SU-DHL-6 (cell line): ENCODE data around the gene MTCH1.
"Not testable (repeated sequence)": the region's sequence is repeated elsewhere in the genome, so short reads cannot be mapped to it uniquely, and the experiment has no call there.

Source experiments
- H2AFZ ChIP-seq: fragments of 200-600 bp; sonication (generic); 2 replicates; pipeline ENCODE4 v1.6.1; 2014; ENCODE audit warnings: low read depth, mild to moderate bottlenecking, moderate library complexity, mixed read lengths, antibody characterized with exemption, low read length; ENCODE audit not compliant: severe bottlenecking
- H3F3A ChIP-seq: fragments of 200-600 bp; shearing (Covaris generic); 2 replicates; pipeline ENCODE4 v1.6.0; 2016; ENCODE audit warnings: antibody characterized with exemption, mild to moderate bottlenecking; ENCODE audit not compliant: insufficient read depth
- H3K27ac ChIP-seq: fragments of 200-600 bp; sonication (generic); 2 replicates; pipeline ENCODE4 v1.5.1; 2016; ENCODE audit warnings: low read depth, mild to moderate bottlenecking, low read length, moderate library complexity, mixed read lengths
- H3K27me3 ChIP-seq: fragments of 200-600 bp; sonication (generic), shearing (Covaris generic); 2 replicates; pipeline ENCODE4 v1.6.0; 2014; ENCODE audit warnings: mild to moderate bottlenecking, low read length
- H3K36me3 ChIP-seq: fragments of 200-600 bp; sonication (generic); 2 replicates; pipeline ENCODE4 v1.6.1; 2014; ENCODE audit warnings: mild to moderate bottlenecking, low read length, mixed read lengths
- H3K4me2 ChIP-seq: fragments of 300-600, 200-600 bp; shearing (Covaris generic), sonication (generic); 2 replicates; pipeline ENCODE4 v1.6.0; 2014; ENCODE audit warnings: low read length, low read depth, mild to moderate bottlenecking; ENCODE audit not compliant: poor library complexity, severe bottlenecking
- H3K4me3 ChIP-seq: fragments of 200-600 bp; sonication (generic); 2 replicates; pipeline ENCODE4 v1.5.1; 2014; ENCODE audit warnings: antibody characterized with exemption, low read length, mild to moderate bottlenecking, mixed read lengths; ENCODE audit not compliant: insufficient read depth, poor library complexity, severe bottlenecking
- H3K79me2 ChIP-seq: fragments of 200-600 bp; sonication (generic); 2 replicates; pipeline ENCODE4 v1.6.1; 2014; ENCODE audit warnings: mild to moderate bottlenecking, low read length, moderate library complexity; ENCODE audit not compliant: insufficient read depth
- H3K9ac ChIP-seq: fragments of 200-600 bp; sonication (generic); 2 replicates; pipeline ENCODE4 v1.7.0; 2014; ENCODE audit warnings: mild to moderate bottlenecking, low read length
- H3K9me2 ChIP-seq: fragments of 200-600 bp; sonication (generic); replicated peaks from 2 replicates; pipeline ENCODE4 v1.6.1; 2014; ENCODE audit warnings: low read length; ENCODE audit not compliant: insufficient read depth
- H3K9me3 ChIP-seq: fragments of 200-600 bp; sonication (generic); 2 replicates; pipeline ENCODE4 v1.6.1; 2014; ENCODE audit warnings: low read length, mixed read lengths; ENCODE audit not compliant: insufficient read depth
- H4K20me1 ChIP-seq: fragments of 200-600 bp; sonication (generic); 2 replicates; pipeline ENCODE4 v1.6.1; 2014; ENCODE audit warnings: low read depth, mild to moderate bottlenecking, antibody characterized with exemption, low read length, moderate library complexity, mixed read lengths
- CTCF ChIP-seq: fragments of 200-600 bp; sonication (generic); IDR thresholded peaks from one replicate; pipeline ENCODE4 v1.5.1; 2017; ENCODE audit warnings: antibody characterized with exemption, mild to moderate bottlenecking, low read length, moderate library complexity; ENCODE audit not compliant: insufficient read depth, poor library complexity, severe bottlenecking
- EZH2phosphoT487 ChIP-seq: fragments of 200-600 bp; sonication (generic), shearing (Covaris generic); conservative IDR thresholded peaks from 2 replicates; pipeline ENCODE4 v1.6.1; 2018; ENCODE audit warnings: mild to moderate bottlenecking, antibody characterized with exemption, low read length, moderate library complexity, mixed read lengths

Gene MTCH1

GRCh38 chr6:36944650-36945049 lies 41.3 kb downstream of the MTCH1 start:
- Histone ChIP-seq H3K36me3 (no peaks in the 10 kb centered on the region), H3K9ac (no peak overlapping the region), H3K27ac (peak overlapping the region; percentile 75), H3K4me2 (peak overlapping the region; percentile 32), H3F3A (peaks cover 27% of the 10 kb centered on the region), H3K27me3 (no peaks in the 10 kb centered on the region), H3K9me3 (no peaks in the 10 kb centered on the region), H3K9me2 (no peaks in the 10 kb centered on the region), H4K20me1 (no peaks in the 10 kb centered on the region), H3K4me3 (no peak overlapping the region), H3K79me2 (no peaks in the 10 kb centered on the region), H2AFZ (no peak overlapping the region)
- no peak for TF ChIP-seq EZH2phosphoT487
- no peak for TF ChIP-seq CTCF

GRCh38 chr6:36942329-36942728 lies 43.7 kb downstream of the MTCH1 start:
- H3K9me2 ChIP-seq, H3K27me3 ChIP-seq, H2AFZ ChIP-seq, H3K9ac ChIP-seq, H3K9me3 ChIP-seq, H3K36me3 ChIP-seq, H3K4me2 ChIP-seq, H3K4me3 ChIP-seq, H3K27ac ChIP-seq, H3K79me2 ChIP-seq, H4K20me1 ChIP-seq: not testable (repeated sequence)
- H3F3A ChIP-seq = peaks cover 27% of the 10 kb centered on the region

DNA sequence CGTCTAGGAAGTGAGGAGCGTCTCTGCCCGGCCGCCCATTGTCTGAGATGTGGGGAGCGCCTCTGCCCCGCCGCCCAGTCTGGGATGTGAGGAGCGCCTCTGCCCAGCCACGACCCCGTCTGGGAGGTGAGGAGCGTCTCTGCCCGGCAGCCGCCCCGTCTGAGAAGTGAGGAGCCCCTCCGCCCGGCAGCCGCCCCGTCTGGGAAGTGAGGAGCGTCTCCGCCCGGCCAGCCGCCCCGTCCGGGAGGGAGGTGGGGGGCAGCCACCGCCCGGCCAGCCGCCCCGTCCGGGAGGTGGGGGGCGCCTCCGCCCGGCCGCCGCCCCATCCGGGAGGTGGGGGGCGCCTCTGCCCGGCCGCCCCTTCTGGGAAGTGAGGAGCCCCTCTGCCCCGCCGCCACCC lies 44.4 kb downstream of the MTCH1 start:
- H3K9me3 ChIP-seq, H3K4me2 ChIP-seq, H2AFZ ChIP-seq, H3K27me3 ChIP-seq, H4K20me1 ChIP-seq, H3K4me3 ChIP-seq, H3K79me2 ChIP-seq, H3K9ac ChIP-seq, H3K9me2 ChIP-seq, H3K27ac ChIP-seq, H3K36me3 ChIP-seq: not testable (repeated sequence)
- peaks cover 22% of the 10 kb centered on the region for H3F3A ChIP-seq

DNA sequence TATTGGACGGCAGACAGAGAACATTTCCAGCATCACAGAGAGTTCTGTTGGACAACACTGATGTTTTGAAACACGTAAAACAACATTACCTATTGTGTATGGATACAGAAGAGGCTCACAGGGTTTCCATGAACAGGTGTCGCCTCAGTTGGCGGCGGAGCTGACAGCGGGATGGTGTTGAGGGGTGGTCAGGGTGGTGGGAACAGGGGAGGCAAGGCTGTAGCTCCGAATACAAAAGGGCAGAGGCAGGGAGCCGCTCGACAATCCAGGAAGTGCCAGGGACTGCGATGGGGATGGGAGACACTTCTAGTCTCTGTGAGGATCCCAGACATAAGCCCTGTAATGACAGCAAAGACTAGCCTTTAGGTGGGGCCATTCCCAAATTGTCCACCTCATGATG lies 46.0 kb downstream of the MTCH1 start:
- Histone ChIP-seq H3F3A (peaks cover 7% of the 10 kb centered on the region), H3K4me2 (no peak overlapping the region), H3K9me2 (no peaks in the 10 kb centered on the region), H3K4me3 (no peak overlapping the region), H3K27me3 (no peaks in the 10 kb centered on the region), H3K36me3 (no peaks in the 10 kb centered on the region), H3K9me3 (no peaks in the 10 kb centered on the region), H3K79me2 (no peaks in the 10 kb centered on the region), H2AFZ (no peak overlapping the region), H3K9ac (no peak overlapping the region), H4K20me1 (no peaks in the 10 kb centered on the region), H3K27ac (no peak overlapping the region)
- no peak for TF ChIP-seq EZH2phosphoT487
- TF ChIP-seq CTCF = no peak

GRCh38 chr6:36939005-36939404 lies 47.0 kb downstream of the MTCH1 start:
- not testable (repeated sequence) for H2AFZ ChIP-seq, H3K79me2 ChIP-seq, H3K9me3 ChIP-seq, H3F3A ChIP-seq, H3K9me2 ChIP-seq, H3K4me3 ChIP-seq, H3K36me3 ChIP-seq, H3K4me2 ChIP-seq, H4K20me1 ChIP-seq, H3K27me3 ChIP-seq, H3K9ac ChIP-seq, H3K27ac ChIP-seq
